Effector memory CD4-positive, alpha-beta T cell (primary cell): ENCODE measurements around the gene M6PR.

Experiments used
- DNase-seq, 3 donors: peaks; one replicate each; pipeline ENCODE4 v3.0.0-alpha.2; 2020
- H3K27ac ChIP-seq: 2 replicates; pipeline ENCODE4 v1.7.0; 2013; ENCODE audit warnings: mild to moderate bottlenecking, low read length, moderate library complexity; ENCODE audit not compliant: insufficient read depth, poor library complexity, severe bottlenecking
- H3K27me3 ChIP-seq: replicated peaks from 2 replicates; pipeline ENCODE4 v1.7.0; 2013; ENCODE audit warnings: mild to moderate bottlenecking, low read length; ENCODE audit not compliant: insufficient read depth, control insufficient read depth, poor library complexity, severe bottlenecking
- H3K36me3 ChIP-seq: 2 replicates; pipeline ENCODE4 v1.7.0; 2013; ENCODE audit warnings: mild to moderate bottlenecking, low read length, moderate library complexity; ENCODE audit not compliant: control insufficient read depth, insufficient read depth
- H3K4me1 ChIP-seq: 2 replicates; pipeline ENCODE4 v1.7.0; 2013; ENCODE audit warnings: low read length, mild to moderate bottlenecking; ENCODE audit not compliant: control insufficient read depth, insufficient read depth, poor library complexity, severe bottlenecking
- H3K4me3 ChIP-seq: 2 replicates; pipeline ENCODE4 v1.7.0; 2013; ENCODE audit warnings: low read length, low read depth, mild to moderate bottlenecking; ENCODE audit not compliant: insufficient read depth, poor library complexity, severe bottlenecking
- H3K9me3 ChIP-seq: 2 replicates; pipeline ENCODE4 v1.7.0; 2013; ENCODE audit warnings: mild to moderate bottlenecking, low read length, moderate library complexity; ENCODE audit not compliant: control insufficient read depth
- total RNA-seq, 3 donors: gene quantifications; one replicate each; lab custom pipeline; 2026; lab: John Stamatoyannopoulos, UW

The M6PR gene
- 81.2 to 118 (median 94.4) reads per million in 3 donors for total RNA-seq

GRCh38 chr12:8949342-8950220, at the start of gene M6PR:
M6PR (minus strand) TSS chr12:8949645; CDS start chr12:8946404, 3,241 bp downstream.
- Histone ChIP-seq H3K9me3 (no peaks in the 10 kb centered on the region), H3K27ac (peak within 1 kb of the TSS; percentile 99), H3K36me3 (peaks cover 15% of the 10 kb centered on the region), H3K4me3 (peak within 1 kb of the TSS; percentile 96), H3K27me3 (no peaks in the 10 kb centered on the region), H3K4me1 (peaks cover 31% of the 10 kb centered on the region)
- DNase-seq, result peak; percentile 75 to 83 (median 80)

GRCh38 chr12:8996682-8997405, 47.4 kb upstream of the M6PR start:
- Histone ChIP-seq H3K4me1 (peaks cover 5% of the 10 kb centered on the region), H3K27ac (no peak overlapping the region), H3K27me3 (no peaks in the 10 kb centered on the region), H3K9me3 (no peaks in the 10 kb centered on the region), H3K36me3 (peaks cover 6% of the 10 kb centered on the region), H3K4me3 (no peak overlapping the region)
- peak in 1 of 3 donors; percentile 7 for DNase-seq

- H3K4me3 ChIP-seq, result peak overlapping the region; percentile 27
- peaks cover under 1% of the 10 kb centered on the region for H3K36me3 ChIP-seq
- no peaks in the 10 kb centered on the region for H3K9me3 ChIP-seq
- peak overlapping the region; percentile 30 for H3K27ac ChIP-seq
- H3K4me1 ChIP-seq, result peaks cover 5% of the 10 kb centered on the region
- DNase-seq, result no peak
- no peaks in the 10 kb centered on the region for H3K27me3 ChIP-seq
Observed at GRCh38 chr12:8995021-8995775, 45.8 kb upstream of the M6PR start.

GRCh38 chr12:8993827-8994226, 44.4 kb upstream of the M6PR start:
- Histone ChIP-seq H3K4me3 (peak overlapping the region; percentile 13), H3K27ac (peak overlapping the region; percentile 2), H3K4me1 (peaks cover 5% of the 10 kb centered on the region)

GRCh38 chr12:8991371-8992345, 42.2 kb upstream of the M6PR start:
- H3K27me3 ChIP-seq, result no peaks in the 10 kb centered on the region
- no peak for DNase-seq
- H3K27ac ChIP-seq, result peak overlapping the region; percentile 49
- peaks cover 22% of the 10 kb centered on the region for H3K4me1 ChIP-seq
- peak overlapping the region; percentile 35 for H3K4me3 ChIP-seq
- H3K9me3 ChIP-seq, result no peaks in the 10 kb centered on the region
- no peaks in the 10 kb centered on the region for H3K36me3 ChIP-seq

More at GRCh38 chr12:8993827-8994226, 44.4 kb upstream of the M6PR start:
- Histone ChIP-seq H3K9me3 (no peaks in the 10 kb centered on the region), H3K36me3 (no peaks in the 10 kb centered on the region), H3K27me3 (no peaks in the 10 kb centered on the region)
- DNase-seq, result no peak

- H3K27ac ChIP-seq, result peak within 1 kb of the TSS; percentile 38
Observed at GRCh38 chr12:8989413-8989812, 40.0 kb upstream of the M6PR start, which contains the start of gene KLRG1. KLRG1 (plus strand) TSS chr12:8989546; CDS start chr12:8989636, 90 bp downstream.

GRCh38 chr12:8987685-8988084, 38.2 kb upstream of the M6PR start:
- Histone ChIP-seq H3K36me3 (no peaks in the 10 kb centered on the region), H3K9me3 (no peaks in the 10 kb centered on the region), H3K27me3 (no peaks in the 10 kb centered on the region), H3K27ac (peak overlapping the region; percentile 34), H3K4me3 (no peak overlapping the region), H3K4me1 (peaks cover 17% of the 10 kb centered on the region)
- no peak for DNase-seq

More at GRCh38 chr12:8989413-8989812, 40.0 kb upstream of the M6PR start, which contains the start of gene KLRG1:
- Histone ChIP-seq H3K4me3 (peak within 1 kb of the TSS; percentile 41), H3K27me3 (no peaks in the 10 kb centered on the region), H3K4me1 (peaks cover 17% of the 10 kb centered on the region), H3K36me3 (no peaks in the 10 kb centered on the region), H3K9me3 (no peaks in the 10 kb centered on the region)
- no peak for DNase-seq

- no peaks in the 10 kb centered on the region for H3K27me3 ChIP-seq
- H3K27ac ChIP-seq, result no peak overlapping the region
- DNase-seq, result no peak
- H3K4me1 ChIP-seq, result peaks cover 17% of the 10 kb centered on the region
- H3K36me3 ChIP-seq, result no peaks in the 10 kb centered on the region
- H3K4me3 ChIP-seq, result no peak overlapping the region
- H3K9me3 ChIP-seq, result no peaks in the 10 kb centered on the region
Observed at GRCh38 chr12:8987163-8987562, 37.7 kb upstream of the M6PR start.
